Ramos (cell line): Measurements from ENCODE around the gene DDX43.
"Not testable (repeated sequence)": the region's sequence is repeated elsewhere in the genome, so short reads cannot be mapped to it uniquely, and the experiment has no call there.

Source experiments
- in situ Hi-C: fragments of 300-500 bp; cut with MboI; formaldehyde crosslinking; loops from one replicate; pipeline ENCODE4 v1.14.3; 2022; ENCODE audit warnings: low sequenced_read_pairs; ENCODE audit not compliant: unreplicated experiment

DDX43 gene

DNA sequence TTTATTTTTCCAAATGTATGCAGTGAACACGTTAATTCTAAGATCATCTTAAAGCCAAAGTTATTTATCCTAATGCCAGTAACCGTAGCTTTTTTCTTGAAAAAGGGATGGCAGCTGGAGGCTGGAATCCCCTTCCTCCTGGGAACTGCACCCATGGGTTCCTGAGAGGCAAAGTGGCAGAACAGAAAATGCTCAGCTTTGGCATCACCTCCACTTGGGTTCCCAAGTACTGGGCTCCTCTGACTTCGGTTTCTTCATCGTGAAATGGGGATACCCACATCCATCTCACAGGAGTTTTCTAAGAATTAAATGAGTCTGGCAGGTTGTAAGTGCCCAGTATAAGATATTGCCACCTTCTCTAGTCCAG, 6.2 kb upstream of the DDX43 start:
- in situ Hi-C loops = no loop called here

DNA sequence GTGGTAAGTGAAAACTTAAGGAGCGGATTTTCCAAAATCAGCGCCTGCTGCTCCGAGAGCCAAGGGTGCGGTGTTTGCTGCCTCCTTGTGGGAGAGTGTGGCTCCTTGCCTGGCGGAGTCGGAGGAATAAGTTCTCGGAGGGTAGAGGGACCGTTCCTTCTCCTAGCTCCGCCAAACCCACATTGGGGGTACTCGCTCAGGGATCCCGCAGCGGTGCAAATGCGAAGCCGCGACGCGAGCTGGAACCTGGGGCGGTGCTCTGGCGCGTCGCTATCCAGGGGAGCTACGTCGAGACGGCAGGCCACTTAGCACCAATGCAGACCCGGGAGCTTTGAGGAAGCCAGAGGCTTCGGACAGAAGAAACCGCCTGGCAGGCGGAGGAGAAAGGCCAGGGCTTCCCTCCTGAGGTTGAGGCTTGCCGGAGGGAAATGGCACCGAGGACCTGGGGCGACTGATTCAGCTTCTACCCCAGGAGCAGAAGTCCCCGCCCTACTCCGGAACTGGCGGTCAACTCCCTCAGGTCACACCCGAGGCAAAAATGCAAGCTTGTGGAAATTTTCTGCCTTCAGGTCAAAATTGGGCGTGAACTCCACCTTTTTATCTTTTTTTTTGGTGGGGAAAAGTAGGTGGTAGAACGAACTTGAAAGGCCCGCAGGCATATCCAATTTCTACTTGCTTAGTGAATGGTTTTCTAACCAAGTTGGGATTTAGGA, 5.7 kb upstream of the DDX43 start:
- in situ Hi-C loops = no loop called here

DNA sequence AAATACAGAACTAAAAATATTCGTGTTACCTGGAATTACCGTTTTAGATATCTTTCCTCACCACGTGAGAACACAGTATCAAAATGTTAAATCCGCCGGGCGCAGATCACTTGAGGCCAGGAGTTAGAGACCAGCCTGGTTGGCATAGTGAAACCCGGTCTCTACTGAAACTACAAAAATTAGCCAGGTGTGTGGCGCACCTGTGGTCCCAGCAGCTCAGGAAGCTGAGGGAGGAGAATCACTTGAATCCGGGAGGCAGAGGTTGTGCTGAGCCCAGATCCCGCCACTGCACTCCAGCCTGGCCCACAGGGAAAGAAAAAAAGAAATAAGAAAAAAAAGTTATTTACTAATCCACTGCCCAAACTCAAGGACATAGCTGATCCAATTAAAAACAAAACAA, 4.8 kb upstream of the DDX43 start:
- in situ Hi-C loops = no loop called here

DNA sequence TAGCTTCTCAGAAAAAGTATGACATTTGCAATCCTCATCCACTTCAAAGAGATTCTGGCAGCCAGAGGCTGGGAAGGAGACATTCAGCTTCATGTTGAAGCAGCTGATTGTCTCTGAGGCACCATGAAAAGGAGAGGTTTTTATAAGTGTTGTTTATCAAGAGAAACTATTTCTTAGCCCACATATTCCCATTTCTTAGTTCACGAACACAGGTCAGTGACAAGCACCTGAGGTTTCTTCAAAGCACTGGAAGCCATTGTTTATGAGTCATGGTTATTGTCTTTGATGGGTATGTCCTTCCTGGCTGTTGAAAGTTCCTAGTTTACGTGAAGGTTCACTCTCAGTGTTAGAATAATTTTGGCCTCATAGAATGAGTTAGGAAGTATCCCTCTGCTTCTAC, 3.0 kb upstream of the DDX43 start:
- in situ Hi-C loops = no loop called here

DNA sequence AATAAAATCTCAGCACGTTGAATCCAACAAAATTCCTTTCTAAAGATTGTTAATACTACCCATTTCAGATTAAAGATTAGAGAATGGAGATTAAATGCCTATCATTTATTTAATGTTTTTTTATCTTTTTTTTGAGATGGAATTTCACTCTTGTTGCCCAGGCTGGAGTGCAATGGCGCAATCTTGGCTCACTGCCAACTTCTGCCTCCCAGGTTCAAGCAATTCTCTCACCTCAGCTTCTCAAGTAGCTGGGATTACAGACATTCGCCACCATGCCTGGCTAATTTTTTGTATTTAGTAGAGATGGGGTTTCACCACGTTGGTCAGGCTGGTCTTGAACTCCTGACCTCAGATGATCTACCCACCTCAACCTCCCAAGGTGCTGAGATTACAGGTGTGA, 2.4 kb upstream of the DDX43 start:
- in situ Hi-C loops = not testable (repeated sequence)

DNA sequence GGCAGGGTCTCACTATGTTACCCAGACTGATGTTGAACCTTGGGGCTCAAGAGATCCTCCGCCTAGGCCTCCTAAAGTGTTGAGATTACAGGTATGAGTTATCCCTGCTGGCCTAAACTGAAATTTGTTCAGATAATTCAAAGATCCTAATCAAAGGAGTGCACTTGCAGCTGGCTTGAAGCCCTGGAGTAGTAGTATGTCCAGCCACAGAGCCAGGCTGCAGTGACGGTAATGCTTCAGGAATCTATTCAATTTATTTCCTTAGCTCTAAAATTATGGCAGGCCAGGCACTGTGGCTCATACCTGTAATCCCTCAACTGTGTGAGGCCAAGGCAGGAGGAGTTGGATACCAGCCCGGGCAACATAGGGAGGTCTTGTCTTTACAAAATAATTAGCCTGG, 1.4 kb upstream of the DDX43 start:
- in situ Hi-C loops = no loop called here

DNA sequence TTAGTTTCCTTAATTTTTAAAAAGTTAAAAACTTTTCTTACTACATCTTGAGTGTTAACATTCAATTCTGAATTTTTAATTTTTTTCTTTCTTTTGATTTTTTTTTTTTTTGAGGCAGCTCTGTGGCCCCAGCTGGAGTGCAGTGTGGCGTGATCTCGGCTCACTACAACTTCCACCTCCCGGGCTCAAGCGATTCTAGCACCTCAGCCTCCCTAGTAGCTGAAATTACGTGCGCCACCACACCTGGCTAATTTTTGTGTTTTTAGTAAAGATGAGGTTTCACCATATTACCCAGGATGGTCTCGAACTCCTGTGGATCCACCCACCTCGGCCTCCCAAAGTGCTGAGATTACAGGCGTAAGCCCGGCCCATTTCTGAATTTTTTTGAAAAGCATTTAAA, 1.2 kb downstream of the DDX43 start:
- in situ Hi-C loops = no loop called here

DNA sequence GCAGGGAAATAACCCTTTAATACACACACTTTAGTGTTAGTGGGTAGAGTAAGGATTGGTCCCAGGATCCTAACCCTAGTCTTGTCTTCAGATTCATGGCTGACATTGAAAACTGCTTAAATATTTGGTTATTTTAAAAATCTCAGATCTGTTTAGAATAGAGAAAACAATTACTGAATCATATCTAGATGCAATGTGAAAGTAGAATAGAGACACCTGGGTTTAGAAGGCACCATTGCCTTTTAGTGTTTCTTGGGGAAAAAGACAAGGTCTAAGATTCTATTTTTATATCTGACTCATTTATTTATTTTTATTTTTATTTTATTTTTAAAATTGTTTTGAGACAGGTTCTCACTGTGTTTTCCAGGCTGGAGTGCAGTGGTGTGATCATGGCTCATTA, 6.0 kb downstream of the DDX43 start:
- in situ Hi-C loops = no loop called here

DNA sequence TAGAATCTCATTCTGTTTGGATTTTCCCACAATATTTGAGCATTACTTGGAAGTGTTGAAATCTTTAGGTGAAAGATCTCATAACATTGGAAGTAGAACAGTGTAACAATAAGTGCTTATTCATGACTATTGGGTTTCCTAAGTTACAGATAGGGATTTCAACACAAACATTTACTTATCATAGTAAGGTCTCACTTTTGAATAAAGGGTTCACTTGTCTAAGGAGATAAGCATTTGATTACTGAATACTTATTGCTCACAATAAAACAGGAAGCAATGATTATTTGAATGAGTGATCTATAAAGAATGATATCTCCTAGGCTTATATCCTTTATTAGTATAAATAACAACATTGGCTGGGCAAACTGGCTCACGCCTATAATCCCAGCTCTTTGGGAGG, 14.8 kb downstream of the DDX43 start:
- in situ Hi-C loops = no loop called here

DNA sequence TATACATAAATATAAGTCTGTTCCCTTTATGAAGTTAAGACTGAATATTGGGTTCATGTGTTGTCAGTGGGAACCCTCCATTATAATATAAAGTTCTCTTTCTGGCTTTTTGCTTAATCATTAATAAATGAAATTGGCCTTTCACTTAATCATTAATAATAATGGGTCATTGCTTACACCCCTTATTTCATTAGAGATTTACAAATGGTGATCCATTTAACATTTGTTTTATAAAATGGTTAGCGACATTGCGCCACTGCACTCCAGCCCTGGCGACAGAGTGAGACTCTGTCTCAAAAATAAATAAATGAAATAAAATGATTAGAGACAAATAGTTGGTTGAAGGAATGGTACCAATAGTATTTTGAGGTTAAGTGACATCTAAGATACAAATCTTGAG, 18.5 kb downstream of the DDX43 start:
- in situ Hi-C loops = no loop called here

DNA sequence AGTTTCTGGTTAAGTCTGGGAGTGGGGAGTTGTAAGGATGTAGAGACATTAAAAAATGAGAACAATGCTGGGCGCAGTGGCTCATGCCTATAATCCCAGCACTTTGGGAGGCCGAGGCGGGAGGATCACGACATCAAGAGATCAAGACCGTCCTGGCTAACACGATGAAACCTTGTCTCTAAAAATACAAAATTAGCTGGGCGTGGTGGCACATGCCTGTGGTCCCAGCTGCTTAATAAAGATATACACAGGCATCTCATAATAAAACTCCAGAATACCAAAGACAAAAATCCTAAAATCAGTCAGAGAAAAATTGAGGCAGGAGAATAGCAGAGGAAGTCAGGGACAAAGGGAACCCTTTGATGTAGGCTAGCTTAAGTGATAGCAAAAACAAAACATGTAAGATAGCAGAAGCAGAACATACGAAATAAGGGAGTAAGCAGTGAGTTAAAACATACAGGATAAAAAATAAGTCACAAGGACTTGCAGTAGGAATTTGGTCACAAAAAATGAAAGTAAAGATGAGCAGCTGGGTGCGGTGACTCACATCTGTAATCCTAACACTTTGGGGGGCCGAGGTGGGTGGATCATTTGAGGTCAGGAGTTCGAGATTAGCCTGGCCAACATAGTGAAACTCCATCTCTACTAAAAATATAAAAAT, 23.6 kb downstream of the DDX43 start:
- in situ Hi-C loops = no loop called here

DNA sequence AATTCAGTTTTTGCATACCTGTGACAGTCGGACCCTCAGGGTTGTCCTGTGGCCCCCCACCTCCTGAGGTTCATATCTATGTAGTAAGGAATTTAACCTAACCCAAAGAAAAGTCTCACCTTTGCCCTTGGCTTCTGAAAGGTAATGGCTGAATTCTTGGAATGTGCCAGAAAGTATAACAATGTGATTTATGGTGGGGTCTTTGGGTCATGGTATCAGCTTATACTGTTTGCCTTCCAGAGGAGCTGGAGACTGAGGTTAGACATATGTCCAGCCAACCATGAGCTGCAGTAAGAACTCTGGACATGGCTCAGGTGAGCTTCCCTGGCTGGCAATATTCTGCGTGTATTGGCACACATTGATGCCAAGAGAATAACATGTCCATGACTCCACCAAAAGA, 26.9 kb downstream of the DDX43 start:
- in situ Hi-C loops = no loop called here

DNA sequence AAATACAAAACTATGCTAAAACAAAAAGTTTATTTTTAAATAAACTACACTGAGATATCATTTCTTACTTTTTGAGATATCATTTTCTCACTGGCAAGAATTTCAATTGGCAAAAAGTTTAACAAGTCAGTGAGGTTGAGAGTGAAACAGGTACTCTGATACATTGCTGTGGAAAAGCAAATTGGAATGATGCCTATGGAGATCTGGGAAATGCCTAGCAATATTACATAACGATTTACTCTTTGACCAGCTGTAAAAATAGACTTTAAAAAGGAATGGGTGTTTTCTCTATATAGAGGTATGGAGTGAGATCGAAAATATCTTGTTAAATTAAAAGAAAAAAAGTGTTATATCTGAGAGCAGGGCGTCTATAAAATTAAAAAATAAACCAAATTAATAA, 40.6 kb downstream of the DDX43 start:
- in situ Hi-C loops = no loop called here

DNA sequence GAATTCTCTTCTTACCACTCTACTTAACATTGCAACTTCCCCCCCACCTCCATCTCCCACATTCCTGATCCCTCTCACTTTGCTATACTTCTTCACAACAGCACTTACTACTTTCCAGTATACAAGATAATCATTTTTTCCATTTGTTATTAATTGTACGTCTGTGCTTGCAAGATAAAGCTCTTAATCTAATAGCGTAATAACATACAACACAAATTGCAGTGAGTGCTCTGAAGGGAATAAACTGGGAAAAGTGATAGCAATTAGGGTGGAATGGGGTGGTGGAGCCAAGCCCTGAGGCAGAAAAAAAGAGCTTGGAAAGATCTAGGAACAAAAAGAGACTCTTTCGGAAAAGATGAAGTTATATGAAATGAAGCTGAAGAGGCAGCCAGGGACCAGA, 48.9 kb downstream of the DDX43 start:
- in situ Hi-C loops = no loop called here

DNA sequence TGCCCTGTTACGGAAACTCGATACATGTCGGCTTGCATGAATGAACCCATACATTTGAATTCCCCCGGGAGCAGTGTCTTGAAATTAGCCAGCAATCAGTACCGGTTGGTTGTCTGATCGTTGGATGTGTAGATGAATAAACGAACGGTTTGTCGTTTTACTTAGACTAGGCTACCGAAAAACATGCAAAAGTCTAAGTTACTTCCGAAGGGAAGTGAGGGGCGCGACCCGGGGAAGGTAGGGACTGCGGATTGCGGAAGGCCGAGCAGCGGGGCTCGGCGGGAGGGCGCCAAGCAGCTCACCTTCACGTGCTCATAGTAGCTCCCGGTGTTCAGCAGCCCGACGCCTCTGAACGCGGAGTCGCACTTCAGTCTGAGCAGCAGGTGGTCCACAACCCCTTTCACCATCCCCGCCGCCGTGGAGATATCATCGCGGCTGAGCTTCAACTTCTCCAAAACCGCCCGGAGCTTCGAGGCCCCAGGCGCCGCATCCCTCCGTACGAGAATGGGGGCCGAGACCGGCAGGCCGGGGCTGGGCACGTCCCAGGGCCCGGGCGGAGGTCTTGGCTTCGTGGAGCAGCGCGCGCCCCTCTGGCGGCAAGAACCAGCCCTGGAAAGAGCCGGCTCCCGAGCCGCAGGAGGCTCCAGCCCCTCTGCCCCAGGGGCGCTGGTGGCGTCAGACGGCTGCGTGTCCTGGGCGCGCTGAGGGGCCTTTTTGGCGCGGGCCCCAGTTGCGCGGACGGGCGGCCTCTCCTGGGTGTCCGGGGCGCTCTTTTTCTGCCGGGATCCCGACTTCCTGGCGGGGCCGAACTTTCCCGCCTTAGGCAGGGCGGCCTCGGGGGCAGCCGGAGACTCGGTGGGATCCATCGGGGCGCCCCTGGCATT, 56.8 kb downstream of the DDX43 start:
- in situ Hi-C loops = no loop called here

DNA sequence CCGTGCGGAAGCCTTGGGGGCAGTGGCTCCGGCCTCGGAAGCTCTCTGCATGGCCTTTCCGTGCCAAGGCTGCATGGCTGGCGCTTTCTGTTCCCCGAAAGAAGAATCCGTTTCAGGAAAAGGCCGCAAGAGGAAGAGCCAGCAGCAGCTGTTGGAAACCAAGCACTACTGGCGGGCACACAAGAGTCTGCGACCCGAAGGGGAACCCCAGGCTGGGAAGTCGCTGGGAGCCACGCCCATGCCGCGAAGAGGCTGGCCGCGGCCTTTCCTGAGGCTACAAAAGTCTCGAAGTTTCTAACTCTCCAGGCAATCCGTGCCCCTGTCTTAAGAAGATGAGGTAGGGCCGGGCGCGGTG, 57.5 kb downstream of the DDX43 start, which contains the start of gene CGAS:
Gene CGAS, minus strand, starts transcription at position 191 of the 355 bp plus-strand sequence. Its CDS starts 116 bp downstream, at position 75.
- in situ Hi-C loops = no loop called here

DNA sequence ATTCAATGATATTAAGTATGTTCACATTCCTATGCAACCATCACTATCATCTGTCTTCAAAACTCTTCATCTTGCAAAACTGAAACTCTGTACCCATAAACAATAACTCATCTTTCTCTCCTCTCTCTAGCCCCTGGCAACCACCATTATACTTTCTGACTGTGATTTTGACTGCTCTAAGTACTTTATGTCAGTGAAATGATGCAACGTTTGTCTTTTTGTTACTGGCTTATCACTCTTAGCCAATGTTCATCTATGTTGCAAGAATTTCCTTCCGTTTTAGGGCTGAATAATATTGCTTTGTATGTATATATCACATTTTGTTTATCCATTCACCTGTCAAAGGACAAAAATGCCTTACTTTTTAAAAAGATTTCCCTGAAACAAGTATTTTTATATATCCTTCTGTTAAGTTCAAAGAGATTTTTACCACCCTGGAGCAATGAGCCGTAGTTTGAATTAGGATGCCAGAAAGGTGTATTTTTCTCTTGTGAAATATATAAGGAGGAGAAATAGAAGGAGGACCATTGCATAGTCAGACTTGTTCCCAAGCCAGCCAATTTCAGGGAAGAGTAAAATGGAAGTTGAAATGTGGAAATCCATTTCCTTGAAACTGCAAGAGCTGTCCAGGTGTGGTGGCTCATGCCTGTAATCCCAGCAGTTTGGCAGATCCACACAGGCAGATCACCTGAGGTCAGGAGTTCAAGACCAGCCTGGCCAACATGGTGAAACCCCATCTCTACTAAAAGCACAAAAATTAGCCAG, 61.4 kb downstream of the DDX43 start:
- in situ Hi-C loops = no loop called here

DNA sequence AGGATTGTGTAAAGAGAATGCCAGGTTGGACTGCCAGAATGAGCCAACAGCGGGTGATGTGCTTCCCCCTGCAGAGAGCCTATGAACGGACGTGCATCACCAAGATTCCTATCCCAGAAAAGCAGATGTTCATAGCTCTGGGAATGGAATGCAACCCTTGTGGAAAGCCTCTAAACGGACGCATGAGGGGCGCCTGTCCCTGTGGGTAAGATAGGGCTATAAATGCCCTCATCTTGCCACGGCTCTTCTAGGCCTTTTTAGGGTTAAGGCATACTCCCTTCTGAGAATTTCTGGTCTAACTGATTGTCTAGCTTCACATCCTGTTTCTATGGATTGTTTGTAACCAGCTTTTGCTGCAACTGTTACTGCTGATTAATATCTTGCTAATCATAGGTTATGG, 64.8 kb downstream of the DDX43 start:
- in situ Hi-C loops = not testable (repeated sequence)

DNA sequence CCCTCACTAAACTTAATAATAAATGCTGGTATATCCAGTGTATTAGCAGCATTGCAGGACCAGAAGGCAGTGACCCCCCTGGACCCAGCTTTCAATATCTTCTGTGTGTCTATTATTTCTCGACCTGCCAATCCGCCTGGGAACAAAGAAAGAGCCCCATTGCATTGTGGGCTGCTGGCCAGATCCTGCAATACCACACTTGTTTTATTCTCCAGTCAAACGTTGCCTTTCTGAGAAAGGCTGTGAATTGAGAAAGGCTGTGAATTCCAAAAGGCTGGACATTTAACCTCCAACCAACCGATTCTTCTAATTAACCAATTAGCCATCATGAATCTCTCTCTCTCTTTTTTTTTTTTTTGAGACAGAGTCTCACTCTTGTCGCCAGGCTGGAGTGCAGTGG, 65.4 kb downstream of the DDX43 start:
- in situ Hi-C loops = no loop called here

DNA sequence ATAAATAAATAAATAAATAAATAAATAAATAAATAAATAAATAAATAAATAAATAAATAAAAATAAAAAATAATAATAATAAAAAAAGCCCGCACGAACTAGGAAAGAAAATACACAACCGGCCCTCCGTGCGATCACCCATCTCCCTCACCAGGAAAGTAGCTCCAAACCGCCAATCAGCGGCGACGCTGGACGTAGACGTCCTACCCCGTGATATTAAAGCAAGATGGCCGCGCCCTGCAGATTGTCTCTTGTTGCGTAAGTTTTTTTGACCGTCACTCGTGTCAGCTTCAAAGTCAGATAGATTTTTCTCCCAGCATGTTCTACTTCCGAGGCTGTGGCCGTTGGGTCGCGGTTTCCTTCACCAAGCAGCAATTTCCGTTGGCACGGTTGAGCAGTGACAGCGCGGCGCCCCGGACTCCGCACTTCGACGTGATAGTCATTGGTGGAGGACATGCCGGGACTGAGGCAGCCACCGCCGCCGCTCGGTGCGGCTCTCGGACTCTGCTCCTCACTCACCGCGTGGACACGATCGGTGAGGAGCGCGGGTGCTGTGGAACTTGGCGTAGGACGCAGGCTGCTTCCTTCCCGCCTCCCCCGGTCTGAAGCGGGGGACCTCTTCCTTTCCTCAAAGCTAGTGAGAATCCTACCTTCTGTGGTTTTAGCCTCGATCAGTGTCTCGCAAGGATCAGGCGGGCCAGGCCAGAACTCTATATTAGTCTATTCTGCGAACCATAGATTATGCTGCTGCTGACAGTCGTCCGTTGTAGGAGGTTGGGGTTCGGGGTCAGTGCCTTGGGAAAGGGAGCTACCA, 67.1 kb downstream of the DDX43 start, which contains the start of gene MTO1:
Gene MTO1, plus strand, starts transcription at position 201 of the 814 bp plus-strand sequence. Its CDS starts 118 bp downstream, at position 319.
- in situ Hi-C loops = no loop called here
